EH (cell line): ENCODE results near the gene PKN1.
"Not testable (repeated sequence)": the region's sequence is repeated elsewhere in the genome, so short reads cannot be mapped to it uniquely, and the experiment has no call there.

Experiments used
- DNase-seq: peaks from one replicate; pipeline ENCODE4 v3.0.0-alpha.2; 2015; ENCODE audit warnings: low read depth

Gene PKN1

DNA sequence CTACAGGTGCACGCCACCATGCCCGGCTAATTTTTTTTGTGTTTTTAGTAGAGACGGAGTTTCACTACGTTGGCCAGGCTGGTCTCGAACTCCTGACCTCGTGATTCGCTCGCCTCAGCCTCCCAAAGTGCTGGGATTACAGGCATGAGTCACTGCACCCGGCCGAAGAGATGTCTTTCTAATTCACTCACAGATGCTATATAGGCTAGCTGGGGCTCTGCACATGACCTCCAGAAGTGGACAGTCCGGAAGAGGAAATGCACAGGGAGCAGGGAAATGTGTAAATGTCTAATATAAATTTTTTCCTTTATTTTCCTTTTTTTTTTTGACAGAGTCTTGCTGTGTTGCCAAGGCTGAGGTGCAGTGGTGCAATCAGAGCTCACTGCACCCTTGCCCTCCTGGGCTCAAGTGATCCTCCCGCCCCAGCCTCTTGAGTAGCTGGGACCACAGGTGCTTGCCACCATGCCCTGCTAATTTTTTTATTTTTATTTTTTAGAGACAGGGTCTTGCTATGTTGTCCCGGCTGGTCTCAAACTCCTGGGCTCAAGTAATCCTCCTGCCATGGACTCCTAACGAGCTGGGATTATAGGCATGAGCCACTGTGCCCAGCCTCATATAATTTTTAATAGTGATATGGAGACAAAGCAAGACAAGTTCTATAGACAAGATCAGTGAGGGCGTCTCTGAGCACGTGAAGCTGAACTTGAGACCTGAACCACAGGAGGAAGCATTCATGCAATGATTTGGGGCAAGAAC lies 54.4 kb downstream of the PKN1 start:
- no peak for DNase-seq

DNA sequence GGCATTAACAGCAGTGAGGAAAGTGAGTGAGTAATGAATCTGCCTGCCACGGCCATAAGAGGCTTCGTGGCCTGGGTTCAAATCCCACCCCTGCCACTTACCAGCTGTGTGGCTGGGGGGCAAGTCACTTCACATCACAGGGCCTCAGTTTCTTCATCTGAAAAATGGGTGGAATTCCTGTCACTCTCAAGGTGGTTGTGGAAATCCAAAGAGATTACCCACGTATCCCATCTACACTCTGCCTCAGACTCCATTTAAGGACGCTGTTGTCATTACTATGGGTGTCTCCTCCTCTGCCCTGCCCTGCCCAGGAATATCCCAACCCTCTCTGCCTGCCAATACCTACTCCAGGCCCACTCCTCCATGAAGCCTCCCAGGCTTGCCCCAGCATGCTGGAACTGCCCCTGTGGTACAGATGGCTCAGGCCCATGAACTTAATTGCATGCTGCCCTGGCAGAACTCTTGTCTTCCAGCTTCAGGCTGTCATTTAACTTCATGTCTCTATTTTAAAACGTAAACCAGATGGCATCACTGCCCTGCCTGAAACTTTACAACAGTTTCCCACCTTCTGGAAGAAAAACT lies 59.7 kb downstream of the PKN1 start:
- DNase-seq: no peak

DNA sequence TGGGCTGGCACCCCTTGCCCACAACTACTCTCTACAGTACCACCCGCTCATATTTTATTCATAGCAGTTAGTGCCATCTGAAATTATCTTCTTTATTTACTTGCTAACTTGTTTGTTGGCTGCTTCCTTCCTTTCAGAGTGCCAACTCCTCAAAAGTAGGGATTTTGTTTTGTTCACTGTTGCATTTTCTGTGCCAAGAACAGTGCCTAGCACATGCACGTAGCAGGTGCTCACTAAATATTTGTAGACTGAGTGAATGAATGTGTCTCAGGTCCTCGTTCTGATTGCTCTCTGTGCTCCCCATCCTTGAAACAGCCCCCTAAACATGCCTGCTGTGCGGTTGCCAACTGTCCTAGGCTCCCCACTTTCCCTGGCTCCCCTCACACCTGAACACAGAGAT lies 61.3 kb downstream of the PKN1 start:
- no peak for DNase-seq

DNA sequence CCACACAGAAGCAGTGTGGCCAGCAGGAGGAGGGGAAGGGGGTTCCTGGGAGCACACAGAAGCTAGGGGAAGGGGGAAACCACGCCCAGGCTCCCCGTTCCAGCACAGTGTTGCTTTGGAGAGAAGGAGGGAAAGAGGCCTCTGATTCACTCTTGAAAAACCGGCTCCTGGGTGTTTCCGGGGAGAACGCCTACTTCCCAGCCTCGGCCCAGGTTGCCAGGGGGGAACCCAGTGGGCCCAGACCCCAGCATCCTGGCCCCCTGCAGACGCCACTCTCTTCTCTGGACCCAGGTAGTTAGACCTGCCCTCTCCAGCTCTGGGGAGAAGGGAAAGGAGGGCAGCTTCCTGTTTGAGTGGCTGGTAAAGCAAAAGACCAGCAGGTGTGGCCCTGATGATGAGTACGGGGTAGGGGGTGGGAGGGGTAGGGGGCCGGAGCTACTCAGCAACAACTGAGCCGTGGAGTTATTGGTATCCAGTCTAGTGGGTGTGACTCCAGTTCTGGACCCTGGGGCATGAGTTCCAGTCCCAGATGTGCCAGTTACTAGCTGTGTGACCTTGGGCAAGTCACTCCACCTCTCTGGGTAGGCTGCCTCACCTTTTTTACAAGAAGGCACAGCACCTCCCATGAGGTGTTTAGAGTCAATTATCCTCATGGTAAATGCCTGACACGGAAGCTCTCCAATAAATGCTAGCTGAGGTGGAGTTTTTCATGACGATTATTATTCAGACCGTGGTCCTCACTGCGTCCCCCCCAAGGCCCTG lies 62.0 kb downstream of the PKN1 start:
- peak; percentile 29 for DNase-seq

DNA sequence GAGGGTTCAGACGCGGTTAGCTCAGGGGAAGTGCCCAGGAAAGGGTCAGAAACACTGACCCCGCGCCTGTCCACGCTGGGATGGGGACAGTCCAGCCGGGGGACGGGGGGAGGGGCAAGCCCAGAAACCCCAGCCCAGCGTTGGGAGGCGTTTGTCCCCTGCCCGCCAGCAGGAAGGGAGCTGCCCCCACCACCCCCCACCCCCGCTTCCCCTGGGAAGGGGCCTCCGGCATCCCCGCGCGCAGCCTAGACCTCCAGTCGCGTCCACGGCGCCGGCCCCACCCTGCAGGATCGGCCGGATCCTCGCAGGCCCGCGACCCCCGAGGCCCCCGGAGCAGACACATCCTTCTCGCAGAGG lies 62.5 kb downstream of the PKN1 start:
- no peak for DNase-seq

DNA sequence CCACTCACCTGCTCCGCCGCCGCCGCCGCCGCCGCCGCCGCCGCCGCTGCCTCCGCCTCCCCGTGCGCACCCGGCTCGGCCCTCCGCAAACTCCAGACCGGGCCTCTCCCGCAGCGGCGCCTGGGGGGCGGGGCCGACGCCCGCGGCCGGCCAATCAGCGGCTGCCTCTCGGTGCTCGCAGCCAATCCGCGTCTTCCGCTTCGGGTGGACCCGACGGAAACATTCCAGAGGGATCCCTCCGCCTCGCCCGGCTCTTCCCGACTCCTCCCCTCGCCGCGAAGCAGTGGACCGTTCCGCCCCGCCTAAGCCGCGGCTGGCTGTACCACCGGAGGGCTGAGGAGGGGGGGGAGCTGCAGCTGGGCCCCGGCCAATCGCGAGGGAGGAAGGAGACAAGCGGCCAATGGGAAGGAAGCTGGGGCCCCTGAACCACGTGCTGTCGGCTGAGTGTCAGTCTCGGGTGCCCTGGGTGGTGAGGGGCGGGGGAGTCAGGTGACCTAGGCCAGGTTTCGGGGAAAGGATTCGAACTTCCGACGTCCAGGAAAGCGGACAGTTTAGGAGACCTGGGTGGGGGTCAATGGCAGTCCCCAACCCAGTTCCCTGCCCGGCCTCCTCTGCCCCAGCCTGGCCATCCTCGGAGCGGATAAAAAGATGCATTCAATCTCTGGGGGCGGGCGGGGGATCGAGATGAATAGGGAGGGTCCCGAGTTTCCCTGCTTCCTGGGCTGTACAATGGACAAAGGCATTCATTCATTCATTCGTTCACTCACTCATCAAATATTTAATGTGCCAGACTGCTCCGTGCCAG lies 63.1 kb downstream of the PKN1 start, which contains the start of gene GIPC1:
Gene GIPC1 (minus strand): TSS at position 99 of the 805 bp plus-strand sequence. CDS start 13,151 bp downstream, outside the sequence.
- peak; percentile 98 for DNase-seq

DNA sequence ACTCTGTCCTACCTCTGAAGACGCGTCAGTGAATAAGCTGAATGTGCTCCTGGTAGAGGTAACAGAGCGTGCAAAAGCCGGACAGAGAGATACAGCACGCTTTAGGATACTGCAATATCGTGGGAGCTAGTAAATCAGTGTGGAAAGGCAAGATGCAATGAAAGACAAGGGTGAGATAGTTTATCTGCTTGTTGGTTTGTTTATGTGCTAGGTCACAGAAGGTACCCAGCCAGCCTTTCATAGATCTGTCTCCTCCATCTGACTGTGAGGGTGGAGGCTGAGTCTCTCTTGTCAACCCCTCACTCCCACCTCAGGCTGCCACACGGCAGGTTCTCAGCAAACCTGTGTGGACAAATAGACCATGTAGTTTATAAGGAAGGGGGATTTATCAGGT lies 63.7 kb downstream of the PKN1 start:
- no peak for DNase-seq

DNA sequence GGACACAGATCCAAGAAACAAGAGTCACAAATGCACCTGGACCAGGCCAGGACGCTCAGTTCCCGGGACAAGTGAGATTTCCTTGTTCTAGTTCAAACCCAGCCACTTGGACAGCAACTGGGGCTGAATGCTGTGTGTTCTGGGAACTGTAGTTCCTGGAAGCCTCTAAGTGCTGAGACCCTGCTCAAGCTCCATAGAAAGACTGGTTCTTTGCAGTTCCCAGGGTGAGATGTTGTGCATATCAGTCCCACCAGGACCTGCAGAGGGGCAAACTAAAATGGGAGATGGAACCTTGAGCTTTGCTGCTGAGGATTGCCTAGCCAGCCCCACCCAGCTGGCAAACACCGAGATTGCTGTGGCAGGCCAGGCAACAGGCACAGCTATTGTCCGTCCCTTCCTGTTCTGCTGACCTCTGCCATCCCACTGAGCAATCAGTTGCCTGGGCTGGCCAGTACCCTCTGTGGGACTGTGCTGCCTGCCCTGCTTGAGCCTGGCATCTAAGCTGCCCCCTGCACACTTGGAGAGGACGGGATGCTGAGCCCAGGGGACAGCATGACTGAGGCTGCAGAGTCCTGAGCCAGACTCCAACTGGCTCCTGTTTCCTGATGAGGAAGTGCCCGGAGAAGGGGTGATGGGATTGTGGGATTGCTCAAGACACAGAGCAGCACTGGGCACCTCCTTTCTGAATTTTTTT lies 64.3 kb downstream of the PKN1 start:
- DNase-seq: peak; percentile 38

DNA sequence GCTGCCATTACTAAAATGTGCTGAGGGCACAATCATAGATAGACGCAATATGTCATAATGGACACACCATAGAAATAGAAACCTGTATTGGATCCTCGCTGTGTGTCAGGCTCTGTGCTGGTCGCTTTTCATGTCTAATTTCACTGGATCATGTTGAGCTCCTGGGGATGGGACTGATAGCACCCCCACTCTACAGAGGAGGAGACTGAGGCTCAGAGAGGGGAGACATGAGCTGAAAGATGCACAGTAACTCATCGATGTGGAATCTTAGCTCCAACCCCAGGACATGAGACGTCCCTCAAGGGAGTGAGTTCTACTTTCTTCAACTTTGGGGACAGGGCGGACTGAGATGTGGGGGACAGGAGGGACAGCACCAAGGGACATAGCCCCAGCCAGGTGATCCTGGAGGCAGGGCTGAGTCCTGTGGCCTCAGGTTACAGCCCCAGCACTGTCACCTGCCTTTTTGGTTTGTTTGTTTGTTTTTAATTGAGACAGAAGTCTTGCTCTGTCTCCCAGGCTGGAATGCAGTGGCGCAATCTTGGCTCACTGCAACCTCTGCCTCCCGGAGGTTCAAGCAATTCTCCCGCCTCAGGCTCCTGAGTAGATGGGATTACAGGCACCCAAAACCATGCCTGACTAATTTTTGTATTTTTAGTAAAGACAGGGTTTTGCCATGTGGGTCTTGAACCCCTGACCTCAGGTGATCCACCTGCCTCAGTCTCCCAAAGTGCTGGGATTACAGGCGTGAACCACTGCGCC lies 69.4 kb downstream of the PKN1 start:
- DNase-seq: peak; percentile 76

DNA sequence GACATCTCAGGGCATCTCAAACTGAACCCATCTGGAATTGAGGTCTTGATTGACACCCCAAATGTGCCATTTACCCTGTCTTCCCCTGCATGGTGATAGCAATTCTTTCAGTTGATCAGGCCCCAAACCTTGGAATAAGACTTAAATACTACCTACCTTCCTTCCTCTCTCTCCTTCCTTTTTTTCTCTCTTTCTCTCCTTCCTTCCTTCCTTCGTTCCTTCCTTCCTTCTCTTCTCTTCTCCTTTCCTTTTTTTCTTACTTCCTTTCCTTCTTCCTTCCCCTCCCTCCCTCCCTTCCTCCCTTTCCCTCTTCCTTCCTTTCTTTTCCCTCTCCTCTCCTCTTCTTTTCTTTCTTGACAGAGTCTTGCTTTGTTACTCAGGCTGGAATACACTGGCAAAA lies 70.2 kb downstream of the PKN1 start:
- no peak for DNase-seq

DNA sequence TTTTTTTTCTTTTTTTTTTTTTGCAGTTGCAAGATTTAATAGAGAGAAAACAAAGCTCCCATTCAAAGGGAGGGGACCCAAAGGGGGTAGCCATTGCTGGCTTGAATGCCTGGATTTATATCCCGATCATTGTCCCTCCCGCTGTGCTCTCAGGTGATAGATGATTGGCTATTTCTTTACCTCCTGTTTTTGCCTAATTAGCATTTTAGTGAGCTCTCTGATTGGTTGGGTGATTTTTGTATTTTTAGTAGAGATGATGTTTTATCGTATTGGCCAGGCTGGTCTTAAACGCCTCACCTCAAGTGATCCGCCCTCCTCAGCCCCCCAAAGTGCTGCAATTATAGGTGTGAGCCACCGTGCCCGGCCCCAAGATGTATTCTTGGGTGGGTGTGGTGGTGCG lies 71.5 kb downstream of the PKN1 start:
- not testable (repeated sequence) for DNase-seq

DNA sequence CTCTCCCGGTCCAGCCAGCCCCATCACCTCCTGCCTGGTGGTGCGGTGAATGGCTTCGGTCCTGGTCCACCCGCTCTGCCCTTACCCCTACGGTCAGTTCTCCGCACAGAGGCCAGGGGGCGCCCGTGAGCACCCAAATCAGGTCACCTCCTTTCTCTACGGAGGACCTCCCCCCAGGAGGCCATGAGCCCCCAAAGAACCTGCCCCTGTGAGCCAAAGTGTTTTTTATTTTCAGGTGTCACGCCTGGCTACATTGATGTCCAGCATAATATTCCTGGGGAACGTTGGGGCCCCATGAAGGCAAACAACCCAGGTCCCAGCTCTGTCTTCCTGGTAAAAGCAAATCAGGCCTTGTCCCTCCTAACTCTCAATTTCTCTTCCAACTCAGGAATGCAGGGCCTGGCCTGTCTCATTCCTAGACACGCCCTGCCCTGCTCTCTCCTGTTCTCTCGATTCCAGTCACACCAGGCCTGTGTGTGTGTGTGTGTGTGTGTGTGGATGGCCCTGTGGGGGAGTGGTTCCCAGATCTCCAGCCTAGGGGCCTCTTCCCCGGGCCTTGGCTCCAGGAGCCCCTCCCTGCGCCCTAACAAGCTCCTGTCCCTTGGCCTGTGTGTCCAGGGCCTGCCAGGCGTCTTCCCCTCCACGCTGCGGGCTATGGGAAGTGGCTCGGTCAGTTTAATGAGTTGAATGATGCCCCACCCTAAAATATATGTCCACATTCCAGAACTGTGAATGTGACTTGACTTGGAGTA lies 72.6 kb downstream of the PKN1 start:
- peak; percentile 98 for DNase-seq

DNA sequence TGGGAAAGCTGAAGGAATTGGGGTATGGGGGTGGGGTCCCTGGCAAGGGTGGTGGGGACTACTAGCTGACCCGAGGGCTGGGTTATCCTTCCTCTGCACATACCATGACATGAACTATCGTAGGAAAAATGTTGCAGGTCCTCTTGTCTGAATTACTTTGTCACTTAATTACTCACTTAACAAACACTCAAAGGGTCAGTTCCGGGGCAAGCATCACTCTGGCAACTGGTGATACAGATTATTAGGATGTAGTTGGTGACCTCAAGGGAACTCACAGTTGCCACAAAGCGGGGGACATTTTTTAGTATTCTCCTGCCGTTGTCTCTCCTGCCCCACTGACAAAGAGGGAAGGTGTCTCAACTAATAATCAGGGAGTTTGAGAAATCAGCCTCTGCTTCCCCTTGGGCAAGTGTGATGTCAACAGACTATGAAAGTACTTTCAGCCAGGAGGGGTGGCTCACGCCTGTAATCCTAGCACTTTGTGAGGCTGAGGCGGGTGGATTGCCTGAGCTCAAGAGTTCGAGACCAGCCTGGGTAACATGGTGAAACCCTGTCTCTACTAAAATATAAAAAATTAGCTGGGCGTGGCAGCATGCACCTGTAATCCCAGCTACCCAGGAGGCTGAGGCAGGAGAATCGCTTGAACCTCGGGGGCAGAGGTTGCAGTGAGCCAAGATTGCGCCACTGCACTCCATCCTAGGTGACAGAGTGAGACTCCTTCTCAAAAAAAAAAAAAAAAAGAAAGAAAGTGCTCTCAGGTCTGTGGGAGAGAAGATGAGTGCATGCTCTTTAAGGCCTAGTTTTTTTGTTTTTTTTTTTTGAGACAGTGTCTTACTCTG lies 74.8 kb downstream of the PKN1 start:
- DNase-seq: peak; percentile 92

DNA sequence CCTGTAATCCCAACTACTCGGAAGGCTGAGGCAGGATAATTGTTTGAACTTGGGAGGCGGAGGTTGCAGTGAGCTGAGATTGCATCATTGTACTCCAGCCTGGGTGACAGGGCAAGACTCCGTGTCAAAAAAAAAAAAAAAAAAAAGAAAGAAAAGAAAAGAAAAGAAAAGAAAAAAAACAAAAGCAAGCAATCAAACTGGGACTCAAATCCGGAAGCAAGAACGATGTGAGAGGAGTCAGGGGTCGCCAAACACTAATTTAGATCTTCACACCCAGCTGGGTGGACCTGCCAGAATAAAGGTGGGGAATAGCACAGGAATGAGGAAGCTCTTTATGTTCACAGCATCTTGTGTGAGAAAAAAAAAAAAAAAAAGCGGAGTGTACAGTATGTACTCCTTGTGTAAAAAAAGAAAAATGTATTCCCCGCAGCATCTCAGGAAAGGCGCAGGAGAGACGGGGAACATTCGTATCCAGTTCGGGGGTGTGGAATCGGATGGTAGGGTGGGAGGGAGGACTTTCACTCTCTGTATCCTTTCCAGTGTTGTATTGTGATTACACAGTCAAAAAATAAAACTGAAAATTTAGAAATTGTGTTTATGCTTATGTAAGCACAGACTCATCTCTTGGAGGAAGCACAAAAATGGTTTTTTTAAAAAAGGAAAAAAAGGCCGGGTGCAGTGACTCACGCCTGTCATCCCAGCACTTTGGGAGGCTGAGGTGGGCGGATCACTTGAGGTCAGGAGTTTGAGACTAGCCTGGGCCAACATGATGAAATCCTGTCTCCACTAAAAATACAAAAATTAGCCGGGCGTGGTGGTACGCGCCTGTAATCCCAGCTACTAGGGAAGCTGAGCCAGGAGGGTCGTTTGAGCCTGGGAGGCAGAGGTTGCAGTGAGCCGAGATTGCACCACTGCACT lies 77.5 kb downstream of the PKN1 start:
- peak; percentile 85 for DNase-seq

DNA sequence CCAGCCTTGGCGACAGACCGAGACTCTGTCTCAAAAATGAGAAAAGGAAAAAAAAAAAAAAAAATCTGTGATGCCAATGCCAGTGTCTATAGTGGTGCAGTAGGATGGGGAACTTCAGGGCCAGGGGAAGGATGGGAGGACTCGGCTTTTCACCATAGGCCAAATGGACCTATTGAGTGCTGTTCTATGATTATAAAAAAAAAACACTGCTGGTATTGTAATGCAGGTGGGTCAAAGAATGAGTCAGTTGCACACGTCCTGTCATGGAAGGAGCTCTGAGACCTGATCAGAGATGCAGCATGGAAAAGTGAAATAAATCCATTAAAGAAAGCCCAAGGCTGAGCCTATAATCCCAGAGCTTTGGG lies 78.1 kb downstream of the PKN1 start:
- no peak for DNase-seq

DNA sequence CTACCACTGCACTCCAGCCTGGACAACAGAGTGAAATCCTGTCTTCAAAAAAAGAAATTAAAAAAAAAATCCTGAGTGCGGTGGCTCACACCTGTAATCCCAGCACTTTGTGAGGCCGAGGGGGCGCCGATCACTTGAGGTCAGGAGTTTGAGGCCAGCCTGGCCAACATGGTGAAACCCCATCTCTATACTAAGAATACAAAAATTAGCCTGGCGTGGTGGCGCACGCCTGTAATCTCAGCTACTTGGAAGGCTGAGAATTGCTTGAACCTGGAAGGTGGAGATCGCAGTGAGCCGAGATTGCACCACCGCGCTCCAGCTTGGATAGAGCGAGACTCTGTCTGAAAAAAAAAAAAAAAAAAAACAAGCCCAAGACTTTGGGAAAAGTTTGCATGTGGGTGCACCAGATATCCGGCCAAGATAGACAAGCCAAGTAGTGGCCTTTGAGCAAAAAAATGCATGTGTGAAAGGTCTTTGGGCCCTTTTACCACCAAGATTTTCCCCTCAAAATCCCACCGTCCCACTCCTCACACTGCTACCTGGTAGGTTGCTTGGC lies 79.4 kb downstream of the PKN1 start:
- no peak for DNase-seq

DNA sequence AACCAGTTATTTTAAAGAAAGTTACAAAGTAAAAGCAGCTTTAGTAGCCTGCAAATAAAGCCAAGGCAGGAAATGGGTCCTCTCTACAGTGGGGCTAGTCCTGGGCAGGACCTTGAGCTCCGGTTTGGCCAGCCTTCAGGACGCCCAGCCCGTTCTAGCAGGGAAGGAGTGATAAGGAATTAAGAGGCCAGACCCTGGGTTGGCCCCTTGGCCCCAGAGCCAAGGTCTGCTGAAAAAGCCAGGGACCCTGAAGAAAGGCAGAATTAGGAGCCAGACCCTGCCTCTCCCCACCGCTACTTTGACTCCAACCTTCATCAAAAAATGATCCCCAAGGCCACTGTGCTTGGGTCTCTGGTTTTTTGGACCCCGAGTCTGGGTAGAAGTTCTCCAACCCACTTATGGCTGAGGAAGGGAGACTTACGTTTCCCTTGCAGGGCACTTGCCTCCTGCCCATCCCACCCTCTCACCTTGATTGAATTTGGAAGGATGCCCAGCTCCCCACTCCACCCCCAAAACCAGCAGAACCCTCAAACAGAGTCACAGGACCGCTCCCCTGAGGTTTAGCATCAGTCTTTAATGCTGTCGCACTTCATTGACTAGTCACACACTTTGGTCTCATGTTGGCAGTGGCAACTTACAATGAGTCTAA lies 81.2 kb downstream of the PKN1 start:
- no peak for DNase-seq
